ENCODE measurements around the gene PLCE1.
"Not testable (repeated sequence)": the region's sequence is repeated elsewhere in the genome, so short reads cannot be mapped to it uniquely, and the experiment has no call there.

PLCE1 gene

DNA sequence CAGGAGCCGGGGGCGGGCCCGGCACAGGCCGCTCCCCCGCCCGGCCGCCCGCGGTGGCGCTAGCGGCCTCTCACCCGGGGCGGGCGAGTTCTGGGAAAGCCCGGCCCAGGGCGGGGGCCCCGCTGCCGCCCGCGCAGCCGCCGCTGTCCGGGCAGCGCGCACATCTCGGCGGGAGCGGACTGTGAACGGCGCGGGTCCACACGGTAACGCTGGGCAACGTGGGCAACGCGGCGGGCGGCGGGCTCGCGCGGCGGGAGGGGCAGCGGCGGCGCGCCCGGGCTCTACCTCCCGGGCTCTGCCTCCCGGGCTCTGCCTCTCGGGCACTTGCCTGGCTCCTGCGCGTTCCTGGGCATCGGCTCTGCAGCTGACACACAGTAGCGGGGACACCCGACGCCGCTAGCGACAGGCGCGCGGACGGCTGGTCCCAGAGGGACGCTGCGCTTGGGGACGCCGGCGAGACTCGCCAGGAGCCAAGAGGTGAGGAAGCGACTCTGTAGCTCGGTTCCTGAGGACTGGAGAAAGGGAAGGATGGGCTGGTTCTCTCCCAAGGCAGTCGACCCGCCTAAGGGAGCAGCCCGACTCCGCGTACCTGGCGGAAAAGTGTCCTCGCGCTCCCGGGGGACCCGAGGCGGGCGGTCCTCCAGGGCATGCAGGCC, at the start of gene PLCE1:
Gene PLCE1, plus strand, starts transcription at position 150 of the 656 bp plus-strand sequence. CDS start 37,116 bp downstream, outside the sequence.
- no peak for DNase-seq

DNA sequence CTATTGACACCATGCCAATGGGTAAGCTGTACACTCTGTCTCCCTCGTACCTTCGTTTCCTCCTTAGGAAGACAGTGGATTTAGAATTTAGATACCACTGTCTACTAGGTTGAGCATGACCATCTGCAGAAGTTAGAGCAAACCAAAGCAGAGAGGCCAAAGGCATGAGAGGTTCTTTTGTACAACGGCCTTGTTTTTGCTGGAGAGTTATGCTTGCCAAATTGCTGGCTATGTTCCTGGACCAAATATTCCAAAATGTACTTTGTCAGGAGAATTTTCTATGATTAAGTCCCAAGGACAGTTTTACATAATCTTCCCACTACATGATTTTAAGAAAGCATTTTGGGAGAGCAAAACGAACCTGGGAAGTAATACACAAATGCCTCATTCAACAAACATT, 47.9 kb upstream of the PLCE1 start:
- no peak for DNase-seq

DNA sequence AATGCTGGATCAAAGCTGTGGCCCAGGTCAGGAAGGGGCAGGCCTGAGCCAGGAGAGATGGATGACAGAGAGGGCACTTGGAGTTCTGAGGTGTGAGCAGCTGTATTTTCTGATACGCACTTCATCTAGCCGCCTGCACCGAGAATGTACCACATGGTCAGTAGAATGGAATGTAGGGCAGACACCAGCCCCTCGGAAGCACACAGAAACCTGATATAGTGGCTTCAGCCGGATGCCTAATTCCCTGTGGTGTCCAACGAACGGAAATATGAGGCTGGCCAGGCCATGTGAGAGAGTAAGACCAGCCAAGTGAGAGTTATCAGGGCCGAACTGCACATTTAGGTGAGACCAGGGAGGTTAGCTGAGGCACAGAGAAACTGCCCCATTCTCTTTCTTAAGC, 46.7 kb upstream of the PLCE1 start:
- no peak for DNase-seq

DNA sequence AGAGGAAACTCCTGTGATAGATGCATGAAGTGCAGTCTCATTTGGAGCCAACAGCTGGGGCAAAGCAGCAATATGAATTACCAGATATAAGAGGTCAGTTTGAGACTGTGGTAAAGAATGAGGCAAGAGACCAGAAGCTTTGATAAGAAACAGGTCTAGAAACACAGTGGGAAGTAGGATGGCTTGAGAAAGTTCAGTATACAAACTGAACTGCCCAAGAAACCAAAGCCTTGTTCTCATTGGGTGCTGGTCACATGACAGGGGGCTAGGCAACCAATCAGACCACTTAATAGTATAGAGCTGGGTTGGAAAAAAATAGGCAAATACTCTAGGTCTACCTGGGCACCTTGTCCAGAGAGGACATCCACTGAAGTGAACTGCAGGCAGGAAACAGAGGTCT, 46.2 kb upstream of the PLCE1 start:
- DNase-seq: no peak

DNA sequence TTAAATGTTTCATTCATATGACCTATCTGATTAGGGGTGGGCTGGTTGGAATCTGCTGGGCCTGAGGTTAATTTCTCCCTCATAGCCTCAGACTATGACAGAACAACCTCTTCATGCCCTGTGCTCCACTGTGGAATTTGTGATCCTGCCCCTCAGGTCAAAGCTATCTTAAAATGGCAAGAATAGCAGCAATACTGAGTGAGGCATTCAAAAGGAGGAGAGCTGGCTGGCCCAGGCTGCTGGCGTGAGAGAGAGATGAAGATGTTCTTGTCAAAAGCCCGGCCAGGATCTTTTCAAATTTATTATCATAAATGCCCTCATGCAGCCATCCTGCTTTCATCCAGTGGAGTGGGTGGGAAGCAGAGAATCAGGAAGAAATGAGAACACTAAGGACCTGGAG, 41.8 kb upstream of the PLCE1 start:
- DNase-seq: no peak

DNA sequence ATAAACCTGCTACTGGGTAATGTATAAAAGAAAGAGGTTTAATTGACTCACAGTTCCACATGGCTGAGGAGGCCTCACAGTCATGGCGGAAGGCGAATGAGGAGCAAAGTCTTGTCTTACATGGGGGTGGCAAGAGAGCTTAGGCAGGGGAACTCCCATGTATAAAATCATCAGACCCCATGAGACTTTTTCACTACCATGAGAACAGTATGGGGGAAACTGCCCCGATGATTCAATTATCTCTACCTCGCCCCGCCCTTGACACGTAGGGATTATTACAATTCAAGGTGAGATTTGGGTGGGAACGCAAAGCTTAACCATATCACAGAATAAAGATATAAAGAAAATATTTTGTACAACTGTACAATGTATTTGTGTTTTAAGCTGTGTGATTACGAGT, 39.4 kb upstream of the PLCE1 start:
- no peak for DNase-seq

DNA sequence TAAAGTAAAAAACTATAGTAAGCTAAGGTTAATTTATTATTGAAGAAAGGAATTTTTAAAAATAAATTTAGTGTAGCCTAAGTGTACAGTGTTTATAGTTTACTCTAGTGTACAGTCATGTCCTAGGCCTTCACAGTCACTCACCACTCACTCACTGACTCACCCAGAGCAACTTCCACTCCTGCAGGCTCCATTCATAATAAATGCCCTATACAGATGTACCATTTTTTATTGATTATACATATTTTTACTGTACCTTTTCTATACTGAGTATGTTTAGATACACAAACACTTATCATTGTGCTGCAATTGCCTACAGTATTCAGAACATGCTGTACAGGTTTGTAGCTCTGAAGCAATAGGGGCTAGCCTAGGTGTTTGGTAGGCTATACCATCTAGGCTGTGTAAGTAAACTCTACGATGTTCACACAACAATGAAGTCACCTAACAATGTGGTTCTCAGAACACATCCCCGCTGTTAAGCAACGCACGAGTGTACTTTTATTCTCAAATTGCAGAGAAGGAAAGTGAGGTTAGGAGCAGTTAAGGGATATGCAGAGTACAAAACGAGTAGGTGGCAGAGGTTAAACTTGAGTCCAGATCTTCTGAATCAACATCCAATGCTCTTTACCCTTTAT, 38.9 kb upstream of the PLCE1 start:
- DNase-seq: no peak

DNA sequence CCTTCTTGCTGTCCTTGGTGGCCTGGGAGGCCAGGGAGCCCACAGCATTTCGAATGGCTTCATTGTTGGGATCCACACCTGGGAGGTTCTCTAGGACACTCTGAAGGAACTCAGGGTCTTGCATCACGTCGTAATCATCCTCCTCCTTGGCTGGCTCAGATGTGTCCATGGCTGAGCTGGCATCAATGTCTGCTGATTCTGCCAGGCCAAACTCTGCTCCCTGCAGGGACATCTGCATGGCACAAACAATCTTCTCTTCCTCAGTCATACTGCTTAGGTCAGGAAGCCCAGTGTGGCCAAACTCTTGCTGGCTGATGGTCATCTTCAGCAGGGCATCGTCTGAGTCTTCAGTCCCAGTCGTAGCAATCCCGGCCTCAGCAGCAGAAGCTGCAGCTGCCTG, 34.9 kb upstream of the PLCE1 start:
- DNase-seq: no peak

DNA sequence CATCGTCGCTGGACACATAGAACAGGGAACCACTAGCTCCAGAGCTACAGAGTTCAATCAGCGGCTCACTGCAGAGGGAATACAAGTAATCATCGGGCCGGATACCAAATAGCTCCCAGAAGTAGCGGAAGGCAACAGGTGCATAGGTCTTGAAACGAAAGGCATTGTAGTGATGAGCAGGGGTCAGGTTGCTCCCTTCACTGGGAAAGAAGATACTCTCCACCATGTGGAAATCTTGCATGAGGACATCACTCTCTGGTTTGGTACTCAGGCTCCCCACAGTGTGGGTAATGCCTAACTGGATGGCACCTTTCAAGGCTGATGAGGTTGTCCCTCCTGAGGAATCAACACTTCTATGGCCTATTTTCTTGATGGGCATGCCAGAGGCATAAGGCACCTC, 32.7 kb upstream of the PLCE1 start:
- not testable (repeated sequence) for DNase-seq

DNA sequence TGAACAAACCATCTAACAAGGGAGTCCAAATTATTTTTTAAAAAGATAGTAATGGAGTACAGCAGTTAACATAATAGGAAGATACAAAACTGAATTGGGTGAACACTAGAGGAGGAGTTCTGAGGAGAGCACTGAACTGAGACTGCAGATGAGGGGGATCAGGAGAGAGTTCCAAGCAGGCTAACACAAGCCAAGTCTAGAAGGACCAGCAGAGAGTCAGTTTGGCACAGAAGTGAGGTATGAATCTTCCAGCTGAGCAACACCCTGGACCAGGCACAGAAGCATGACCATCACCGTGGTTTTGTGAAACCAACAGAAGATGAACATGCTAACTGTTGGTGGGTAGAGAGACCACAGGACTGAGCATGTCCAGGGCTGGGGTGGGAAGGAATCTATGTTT, 30.8 kb upstream of the PLCE1 start:
- DNase-seq: no peak

DNA sequence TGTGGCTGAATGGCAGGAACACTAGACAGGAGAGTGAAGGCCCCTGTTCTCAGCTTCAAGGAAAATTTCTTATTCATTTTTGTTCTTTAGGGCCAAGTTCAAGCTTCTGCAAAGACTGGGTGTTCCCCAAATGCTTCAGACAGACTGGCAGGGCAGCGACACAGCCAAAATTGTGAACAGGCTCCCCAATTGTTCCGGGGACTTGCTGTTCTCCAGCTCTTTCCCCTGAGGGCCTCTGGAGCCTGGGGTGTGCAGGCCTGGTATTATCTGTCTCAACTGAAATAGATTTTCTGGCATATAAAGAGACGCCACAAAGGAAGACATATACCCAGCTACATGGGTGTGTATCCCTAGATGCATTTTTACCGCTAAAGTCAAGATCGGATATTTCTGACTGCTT, 30.3 kb upstream of the PLCE1 start:
- no peak for DNase-seq

DNA sequence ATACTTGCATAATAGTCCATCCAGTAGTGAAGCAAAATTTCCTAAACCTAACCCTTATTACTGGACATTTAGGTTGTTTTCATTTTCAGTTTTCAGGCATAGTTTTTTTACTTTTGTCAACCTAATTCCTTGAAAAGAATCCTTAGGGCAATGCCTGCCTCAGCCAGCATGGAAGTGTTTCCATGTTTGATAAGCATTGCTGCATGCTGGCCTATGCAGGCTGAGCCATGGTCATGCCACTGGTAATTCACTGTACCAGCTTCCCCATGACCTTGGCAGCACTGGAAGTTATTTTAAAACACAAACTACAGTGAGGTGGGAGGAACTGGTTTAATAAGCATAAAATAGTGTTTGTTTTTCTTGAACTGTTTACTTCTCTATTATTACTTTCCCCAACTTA, 27.8 kb upstream of the PLCE1 start:
- no peak for DNase-seq

DNA sequence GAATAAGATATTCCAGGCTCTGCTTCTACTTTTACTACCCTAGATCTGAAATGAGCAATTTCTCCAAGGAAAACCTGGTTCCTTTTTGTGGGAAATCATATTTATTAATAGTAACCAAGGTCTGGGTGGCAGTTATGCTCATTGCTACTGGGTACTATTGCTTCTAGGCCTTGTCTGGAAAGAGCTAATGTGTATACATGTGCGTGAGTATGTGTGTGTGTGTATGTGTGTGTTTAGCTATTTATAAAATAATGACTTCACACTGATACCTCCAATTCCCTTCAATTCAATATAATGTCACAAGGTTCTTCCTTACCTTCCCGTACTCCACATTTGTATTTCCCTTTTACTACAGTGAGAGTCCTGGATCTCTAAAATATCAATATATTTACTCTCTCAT, 26.0 kb upstream of the PLCE1 start:
- no peak for DNase-seq

DNA sequence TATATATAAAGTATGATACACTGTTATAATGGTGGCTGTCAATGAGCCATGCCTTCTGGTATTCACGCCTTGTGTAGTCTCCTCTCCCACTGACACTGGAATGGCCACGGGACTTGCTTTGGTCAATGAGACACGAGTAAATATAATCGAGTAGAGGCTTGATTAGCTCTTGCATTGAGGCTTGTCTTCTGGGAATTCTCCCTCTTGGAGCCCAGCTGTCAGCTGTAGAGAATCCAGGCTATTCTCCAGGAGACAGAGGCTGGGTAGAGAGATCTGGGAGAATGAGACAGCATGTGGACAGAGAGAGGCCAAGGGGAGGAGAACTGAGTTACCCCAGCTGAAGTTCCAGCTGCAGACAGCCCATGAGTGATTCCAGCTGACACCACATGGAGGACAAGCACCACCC, 25.2 kb upstream of the PLCE1 start:
- DNase-seq: no peak

DNA sequence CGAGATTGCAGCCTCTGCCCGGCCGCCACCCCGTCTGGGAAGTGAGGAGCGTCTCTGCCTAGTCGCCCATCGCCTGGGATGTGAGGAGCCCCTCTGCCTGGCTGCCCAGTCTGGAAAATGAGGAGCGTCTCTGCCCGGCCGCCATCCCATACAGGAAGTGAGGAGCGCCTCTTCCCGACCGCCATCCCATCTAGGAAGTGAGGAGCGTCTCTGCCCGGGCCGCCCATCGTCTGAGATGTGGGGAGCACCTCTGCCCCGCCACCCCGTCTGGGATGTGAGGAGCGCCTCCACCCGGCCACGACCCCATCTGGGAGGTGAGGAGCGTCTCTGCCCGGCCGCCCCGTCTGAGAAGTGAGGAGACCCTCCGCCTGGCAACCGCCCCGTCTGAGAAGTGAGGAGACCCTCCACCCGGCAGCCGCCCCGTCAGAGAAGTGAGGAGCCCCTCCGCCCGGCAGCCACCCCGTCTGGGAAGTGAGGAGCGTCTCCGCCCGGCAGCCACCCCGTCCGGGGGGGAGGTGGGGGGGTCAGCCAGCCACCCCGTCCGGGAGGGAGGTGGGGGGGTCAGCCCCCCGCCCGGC, 23.2 kb upstream of the PLCE1 start:
- DNase-seq: not testable (repeated sequence)

DNA sequence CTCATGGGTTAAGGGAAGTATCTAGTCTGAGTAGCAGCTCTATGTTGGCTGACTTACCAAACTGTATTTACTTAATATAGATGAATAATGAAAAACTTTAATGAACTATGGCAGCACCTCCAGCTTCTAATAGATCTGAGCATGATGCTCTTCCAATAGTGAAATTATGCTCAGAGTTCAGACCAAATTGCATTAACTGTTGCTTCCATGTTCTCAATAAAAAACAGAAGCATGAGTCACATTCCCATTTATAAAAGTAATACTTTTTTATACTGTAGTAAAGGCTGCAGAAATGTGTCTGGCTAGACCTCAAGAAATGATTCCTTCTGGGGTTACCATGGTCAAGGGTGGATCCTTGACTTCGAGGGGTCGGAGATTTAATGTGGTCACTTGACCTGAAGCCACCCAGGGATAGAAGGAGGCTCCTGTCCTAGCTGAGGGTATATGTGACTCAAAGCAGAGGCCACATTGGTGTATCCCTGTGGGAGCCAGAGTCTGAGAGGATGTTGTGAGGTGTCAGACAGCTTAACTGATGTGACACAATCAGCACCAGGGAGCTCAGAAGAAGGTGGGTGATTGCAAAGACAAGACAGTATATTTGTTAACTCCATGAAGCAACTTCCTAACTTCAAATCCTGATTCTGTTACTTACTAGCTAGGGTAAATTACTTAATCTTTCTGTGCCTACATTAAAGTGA, 19.8 kb upstream of the PLCE1 start:
- DNase-seq: no peak

DNA sequence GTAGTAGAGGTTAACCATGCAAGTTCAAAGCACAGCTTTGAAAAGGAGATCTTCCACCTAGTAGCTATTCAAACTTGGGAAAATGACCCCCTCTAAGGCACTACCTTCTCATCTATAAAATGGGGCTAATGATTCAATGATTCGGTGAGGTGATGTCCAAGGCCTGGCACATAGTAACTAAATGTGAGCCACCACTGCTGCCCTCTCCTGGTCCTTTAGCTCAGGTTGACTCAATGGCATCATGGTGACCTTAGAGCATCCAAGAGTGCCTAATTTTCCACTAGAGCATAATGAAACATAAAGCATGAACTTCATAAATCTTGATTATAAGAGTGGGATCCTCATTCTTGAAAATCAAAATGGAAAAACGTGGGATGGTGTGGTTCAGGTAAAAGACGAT, 16.3 kb upstream of the PLCE1 start:
- DNase-seq: no peak

DNA sequence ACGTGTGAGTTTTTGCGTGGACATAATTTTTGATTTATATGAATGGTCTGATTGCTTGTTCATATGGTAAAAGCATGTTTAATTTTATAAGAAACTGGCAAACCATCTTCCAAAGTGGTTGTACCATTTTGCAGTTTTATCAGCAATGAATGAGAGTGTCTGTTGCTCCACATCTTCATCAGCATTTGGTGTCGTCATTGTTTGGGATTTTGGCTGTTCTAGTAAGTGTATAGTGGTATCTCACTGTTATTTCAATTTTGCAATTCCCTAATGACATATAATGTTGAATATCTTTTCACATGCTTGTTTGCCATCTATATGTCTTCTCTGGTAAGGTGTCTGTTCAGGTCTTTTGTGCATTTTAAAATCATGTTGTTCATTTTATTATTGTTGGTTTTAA, 13.2 kb upstream of the PLCE1 start:
- DNase-seq: no peak

DNA sequence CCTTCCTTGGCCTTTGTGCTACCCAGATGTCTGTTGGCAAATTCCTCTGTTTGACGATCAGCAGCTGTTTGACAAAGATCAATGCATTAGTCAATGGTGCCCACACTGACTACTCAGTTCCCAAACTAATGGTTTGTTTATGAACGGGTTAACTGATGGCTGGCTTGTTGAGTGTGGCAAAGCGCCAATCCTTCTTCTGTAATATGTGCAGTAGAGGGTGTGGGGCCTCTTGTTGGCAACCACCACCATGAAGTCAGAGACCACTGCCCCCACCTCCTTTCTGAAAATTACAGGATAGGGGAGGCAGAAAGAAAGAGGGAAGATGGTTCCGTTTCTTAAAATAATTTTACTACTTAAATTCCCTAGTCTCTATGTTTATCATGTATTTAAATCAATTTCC, 2.6 kb upstream of the PLCE1 start:
- DNase-seq: no peak

DNA sequence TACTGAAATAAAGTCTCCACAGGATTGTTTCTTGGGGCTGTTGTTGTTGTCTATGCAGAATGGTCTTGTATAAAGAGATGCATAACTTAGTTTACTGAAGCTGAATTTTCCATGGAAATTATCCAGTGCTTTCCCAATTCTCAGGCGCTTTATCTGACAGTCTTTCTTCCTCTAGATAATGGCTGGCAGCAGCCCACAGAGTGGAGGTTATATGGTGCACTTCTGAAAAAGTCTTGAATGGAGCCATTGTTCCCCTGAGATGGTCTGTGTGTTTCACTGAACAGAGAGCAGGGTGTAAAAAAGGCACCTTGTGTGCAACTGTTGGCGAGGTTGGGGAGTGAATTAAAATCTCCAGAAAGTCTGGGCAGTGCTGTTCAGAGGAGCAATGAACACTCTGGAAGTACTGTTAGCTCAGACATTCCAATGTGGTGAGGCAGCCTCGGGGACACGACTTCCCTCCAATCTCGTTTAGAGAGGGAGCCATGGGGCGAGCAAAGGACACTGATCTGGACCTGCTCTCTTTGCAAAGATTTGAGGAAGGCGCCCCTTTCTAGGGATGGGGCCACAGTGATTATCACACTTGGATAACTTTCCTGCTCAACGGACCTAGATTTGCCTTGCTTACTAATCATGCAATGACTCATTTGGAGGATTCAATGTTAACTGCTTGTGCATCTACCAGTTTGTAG, 2.0 kb upstream of the PLCE1 start:
- DNase-seq: no peak

DNA sequence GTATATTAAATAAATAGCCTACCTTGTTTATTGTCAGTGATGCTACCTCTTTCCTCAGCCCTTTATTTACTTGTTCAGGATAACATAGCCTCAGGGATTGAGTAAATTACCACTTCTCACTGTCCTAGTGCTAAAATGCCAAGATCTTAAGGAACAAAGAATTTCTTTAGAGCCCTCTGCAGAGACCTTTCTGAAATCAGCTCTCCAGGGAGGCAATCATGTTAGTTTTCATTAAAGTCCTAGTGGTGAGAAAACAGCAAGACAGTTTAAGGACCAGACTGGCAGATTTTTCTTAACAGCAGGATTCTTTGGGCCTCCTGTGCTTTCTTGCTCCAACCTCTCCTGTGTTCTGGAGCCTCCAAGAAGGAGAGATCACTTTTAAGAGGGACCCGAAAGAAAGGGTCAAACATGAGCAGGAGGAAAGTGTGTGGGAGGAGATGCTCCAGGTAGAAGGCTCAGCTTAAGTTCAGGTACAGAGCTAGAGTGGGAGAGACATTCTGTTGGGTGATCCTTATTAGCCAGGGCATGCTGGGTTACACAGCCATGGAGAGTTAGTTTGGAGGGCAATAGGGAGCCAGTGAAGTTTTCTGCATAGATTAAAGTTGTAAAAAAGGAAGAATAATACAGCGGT, 1.2 kb upstream of the PLCE1 start:
- DNase-seq: no peak

DNA sequence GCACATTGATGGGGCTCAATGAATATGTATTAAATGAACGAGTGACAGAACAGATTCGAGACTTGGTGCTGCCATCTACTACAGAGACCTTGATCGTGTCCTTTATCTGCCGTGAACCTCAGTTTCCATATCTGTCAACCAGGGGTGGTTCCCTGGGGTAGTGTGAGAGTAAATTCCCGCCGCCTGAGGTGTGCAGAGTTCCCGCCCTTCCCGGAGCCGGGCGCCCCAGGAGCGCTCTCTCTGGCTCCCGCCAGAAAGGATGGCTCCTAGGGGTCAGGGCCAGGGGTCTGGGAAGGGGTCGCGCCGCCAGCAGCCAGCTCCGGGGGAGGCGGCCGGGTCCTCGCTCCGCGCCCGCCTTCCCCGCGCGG, 333 bp upstream of the PLCE1 start:
- DNase-seq: no peak

DNA sequence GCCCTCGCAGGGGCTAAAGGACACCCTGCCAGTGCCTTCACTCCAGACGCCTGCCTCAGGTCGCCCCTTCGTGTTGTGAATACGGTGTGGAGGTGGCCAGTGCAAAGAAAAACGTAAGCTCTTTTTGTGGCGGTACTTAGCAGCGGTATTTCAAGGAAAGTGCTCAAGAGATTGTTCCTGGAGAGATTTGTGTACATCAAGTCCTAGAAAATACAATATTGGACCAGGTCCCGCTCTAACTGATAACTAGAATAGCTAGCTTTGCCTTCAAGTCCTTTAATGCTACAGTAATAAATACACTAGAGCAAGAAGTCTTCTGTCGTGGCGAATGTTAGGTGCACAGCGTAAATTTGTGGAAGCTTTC, 689 bp downstream of the PLCE1 start:
- DNase-seq: no peak

All from stimulated activated CD4-positive, alpha-beta T cell treated with anti-CD3 and anti-CD28 coated beads, Interleukin-12 subunit alpha, Interleukin-12 subunit beta, amount 100 ng/mL, for 4 hours (primary cell).